HEK293 (cell line): ENCODE data around the gene MSH5.

Experiments
- KLF16 ChIP-seq: fragments of 450-650 bp; formaldehyde crosslinking; IDR thresholded peaks from 2 replicates; pipeline ENCODE4 v1.5.1; 2017; ENCODE audit warnings: missing biosample characterization, missing genetic modification characterization
- MYNN ChIP-seq: fragments of 450-650 bp; formaldehyde crosslinking; IDR thresholded peaks from 2 replicates; pipeline ENCODE4 v1.5.1; 2016; ENCODE audit warnings: missing biosample characterization, missing genetic modification characterization, borderline replicate concordance
- ZBTB8A ChIP-seq: fragments of 450-650 bp; formaldehyde crosslinking; IDR thresholded peaks from 2 replicates; pipeline ENCODE4 v1.5.1; 2016; ENCODE audit warnings: missing biosample characterization, missing genetic modification characterization
- ZNF112 ChIP-seq: fragments of 450-650 bp; formaldehyde crosslinking; IDR thresholded peaks from 2 replicates; pipeline ENCODE4 v1.5.0; 2017; ENCODE audit warnings: missing biosample characterization, missing genetic modification characterization
- ZNF302 ChIP-seq: fragments of 450-650 bp; formaldehyde crosslinking; IDR thresholded peaks from 2 replicates; pipeline ENCODE4 v1.5.1; 2016; ENCODE audit warnings: missing biosample characterization, missing genetic modification characterization, low read depth
- ZNF670 ChIP-seq: fragments of 450-650 bp; formaldehyde crosslinking; IDR thresholded peaks from 2 replicates; pipeline ENCODE4 v1.5.1; 2016; ENCODE audit warnings: missing biosample characterization, missing genetic modification characterization, low read depth
- ZNF768 ChIP-seq: fragments of 450-650 bp; formaldehyde crosslinking; IDR thresholded peaks from 2 replicates; pipeline ENCODE4 v1.5.1; 2018; ENCODE audit warnings: missing biosample characterization, mild to moderate bottlenecking, missing genetic modification characterization
- ZNF777 ChIP-seq: fragments of 450-650 bp; formaldehyde crosslinking; IDR thresholded peaks from 2 replicates; pipeline ENCODE4 v1.5.1; 2017; ENCODE audit warnings: missing biosample characterization, missing genetic modification characterization, borderline replicate concordance
- TF ChIP-seq, protein P1 (sequence below): fragments of 450-650 bp; formaldehyde crosslinking; IDR thresholded peaks from 2 replicates; pipeline ENCODE4 v1.5.1; 2016; ENCODE audit warnings: missing biosample characterization, missing genetic modification characterization
- TF ChIP-seq, protein P2 (sequence below): fragments of 450-650 bp; formaldehyde crosslinking; IDR thresholded peaks from 2 replicates; pipeline ENCODE4 v1.5.1; 2016; ENCODE audit warnings: missing biosample characterization, missing genetic modification characterization
- TF ChIP-seq, protein P3 (sequence below): fragments of 450-650 bp; formaldehyde crosslinking; IDR thresholded peaks from 2 replicates; pipeline ENCODE4 v1.5.1; 2016; ENCODE audit warnings: missing biosample characterization, missing genetic modification characterization, low read depth

DNA sequence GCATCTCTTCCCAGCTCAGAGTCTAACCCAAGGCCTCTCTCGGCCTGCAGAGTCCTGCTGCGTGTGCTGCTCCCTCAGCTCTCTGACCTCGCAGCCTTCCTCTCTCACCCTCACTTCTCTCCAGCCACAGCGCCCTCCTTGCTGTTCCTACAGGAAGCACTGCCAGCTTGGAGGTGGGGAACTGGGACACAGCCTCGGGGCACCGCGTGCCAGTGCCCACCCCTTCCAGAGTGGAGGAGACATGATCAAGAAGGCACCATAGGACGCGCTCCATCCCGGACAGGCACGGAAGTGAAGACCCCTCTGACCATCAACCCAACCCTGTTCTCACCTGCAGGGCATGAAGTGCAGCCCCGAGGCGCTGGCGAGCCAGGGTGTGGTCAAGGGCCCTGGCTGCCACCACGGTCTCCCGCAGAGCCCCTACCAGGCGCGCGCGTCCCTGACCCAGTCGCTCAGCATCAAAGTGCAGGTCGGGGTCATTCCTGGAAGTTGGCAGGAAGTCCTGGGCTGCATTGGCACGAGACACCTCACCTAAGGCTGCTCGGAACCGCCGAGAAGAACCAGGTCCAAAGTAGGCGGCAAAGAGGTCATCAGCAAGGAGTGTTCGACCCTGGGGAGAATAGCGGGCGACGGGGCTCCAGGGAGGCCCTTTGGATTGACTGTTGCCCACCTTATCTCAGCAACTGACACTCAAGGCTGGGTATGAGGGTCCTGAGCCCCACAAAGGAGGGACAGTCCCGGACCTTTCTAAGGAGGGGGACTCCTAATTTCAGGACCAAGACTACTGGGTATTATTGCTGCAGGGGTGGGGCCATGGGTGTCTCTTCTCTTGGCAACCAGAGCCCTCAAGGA is 36.1 kb downstream of the MSH5 start:
- TF ChIP-seq ZBTB8A (no peak), ZNF768 (tag by site-specific recombination) (no peak), MYNN (tag by site-specific recombination) (no peak), KLF16 (tag by site-specific recombination) (no peak), ZNF302 (tag by site-specific recombination) (no peak), ZNF777 (tag by site-specific recombination) (no peak), ZNF112 (tag by site-specific recombination) (no peak), ZNF670 (tag by site-specific recombination) (no peak)
- TF ChIP-seq, protein P1, sequence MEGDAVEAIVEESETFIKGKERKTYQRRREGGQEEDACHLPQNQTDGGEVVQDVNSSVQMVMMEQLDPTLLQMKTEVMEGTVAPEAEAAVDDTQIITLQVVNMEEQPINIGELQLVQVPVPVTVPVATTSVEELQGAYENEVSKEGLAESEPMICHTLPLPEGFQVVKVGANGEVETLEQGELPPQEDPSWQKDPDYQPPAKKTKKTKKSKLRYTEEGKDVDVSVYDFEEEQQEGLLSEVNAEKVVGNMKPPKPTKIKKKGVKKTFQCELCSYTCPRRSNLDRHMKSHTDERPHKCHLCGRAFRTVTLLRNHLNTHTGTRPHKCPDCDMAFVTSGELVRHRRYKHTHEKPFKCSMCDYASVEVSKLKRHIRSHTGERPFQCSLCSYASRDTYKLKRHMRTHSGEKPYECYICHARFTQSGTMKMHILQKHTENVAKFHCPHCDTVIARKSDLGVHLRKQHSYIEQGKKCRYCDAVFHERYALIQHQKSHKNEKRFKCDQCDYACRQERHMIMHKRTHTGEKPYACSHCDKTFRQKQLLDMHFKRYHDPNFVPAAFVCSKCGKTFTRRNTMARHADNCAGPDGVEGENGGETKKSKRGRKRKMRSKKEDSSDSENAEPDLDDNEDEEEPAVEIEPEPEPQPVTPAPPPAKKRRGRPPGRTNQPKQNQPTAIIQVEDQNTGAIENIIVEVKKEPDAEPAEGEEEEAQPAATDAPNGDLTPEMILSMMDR (tag by site-specific recombination), result no peak
- TF ChIP-seq, protein P2, sequence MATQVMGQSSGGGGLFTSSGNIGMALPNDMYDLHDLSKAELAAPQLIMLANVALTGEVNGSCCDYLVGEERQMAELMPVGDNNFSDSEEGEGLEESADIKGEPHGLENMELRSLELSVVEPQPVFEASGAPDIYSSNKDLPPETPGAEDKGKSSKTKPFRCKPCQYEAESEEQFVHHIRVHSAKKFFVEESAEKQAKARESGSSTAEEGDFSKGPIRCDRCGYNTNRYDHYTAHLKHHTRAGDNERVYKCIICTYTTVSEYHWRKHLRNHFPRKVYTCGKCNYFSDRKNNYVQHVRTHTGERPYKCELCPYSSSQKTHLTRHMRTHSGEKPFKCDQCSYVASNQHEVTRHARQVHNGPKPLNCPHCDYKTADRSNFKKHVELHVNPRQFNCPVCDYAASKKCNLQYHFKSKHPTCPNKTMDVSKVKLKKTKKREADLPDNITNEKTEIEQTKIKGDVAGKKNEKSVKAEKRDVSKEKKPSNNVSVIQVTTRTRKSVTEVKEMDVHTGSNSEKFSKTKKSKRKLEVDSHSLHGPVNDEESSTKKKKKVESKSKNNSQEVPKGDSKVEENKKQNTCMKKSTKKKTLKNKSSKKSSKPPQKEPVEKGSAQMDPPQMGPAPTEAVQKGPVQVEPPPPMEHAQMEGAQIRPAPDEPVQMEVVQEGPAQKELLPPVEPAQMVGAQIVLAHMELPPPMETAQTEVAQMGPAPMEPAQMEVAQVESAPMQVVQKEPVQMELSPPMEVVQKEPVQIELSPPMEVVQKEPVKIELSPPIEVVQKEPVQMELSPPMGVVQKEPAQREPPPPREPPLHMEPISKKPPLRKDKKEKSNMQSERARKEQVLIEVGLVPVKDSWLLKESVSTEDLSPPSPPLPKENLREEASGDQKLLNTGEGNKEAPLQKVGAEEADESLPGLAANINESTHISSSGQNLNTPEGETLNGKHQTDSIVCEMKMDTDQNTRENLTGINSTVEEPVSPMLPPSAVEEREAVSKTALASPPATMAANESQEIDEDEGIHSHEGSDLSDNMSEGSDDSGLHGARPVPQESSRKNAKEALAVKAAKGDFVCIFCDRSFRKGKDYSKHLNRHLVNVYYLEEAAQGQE (tag by site-specific recombination), result no peak
- TF ChIP-seq, protein P3, sequence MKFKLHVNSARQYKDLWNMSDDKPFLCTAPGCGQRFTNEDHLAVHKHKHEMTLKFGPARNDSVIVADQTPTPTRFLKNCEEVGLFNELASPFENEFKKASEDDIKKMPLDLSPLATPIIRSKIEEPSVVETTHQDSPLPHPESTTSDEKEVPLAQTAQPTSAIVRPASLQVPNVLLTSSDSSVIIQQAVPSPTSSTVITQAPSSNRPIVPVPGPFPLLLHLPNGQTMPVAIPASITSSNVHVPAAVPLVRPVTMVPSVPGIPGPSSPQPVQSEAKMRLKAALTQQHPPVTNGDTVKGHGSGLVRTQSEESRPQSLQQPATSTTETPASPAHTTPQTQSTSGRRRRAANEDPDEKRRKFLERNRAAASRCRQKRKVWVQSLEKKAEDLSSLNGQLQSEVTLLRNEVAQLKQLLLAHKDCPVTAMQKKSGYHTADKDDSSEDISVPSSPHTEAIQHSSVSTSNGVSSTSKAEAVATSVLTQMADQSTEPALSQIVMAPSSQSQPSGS (tag by site-specific recombination), result no peak
